Smooth muscle cell (in vitro differentiated cells): ENCODE results near the gene HBE1. TPM values are rescaled to one million over a fixed set of nuclear protein-coding genes. Genes with fewer than 3 reads are reported as not detected.

Experiments used
- DNase-seq: peaks from one replicate; lab custom pipeline; 2025; ENCODE audit not compliant: unreplicated experiment; lab: John Stamatoyannopoulos, UW
- H2AFZ ChIP-seq: fragments of 200-600 bp; sonication (generic); 2 replicates; pipeline ENCODE4 v1.6.0; 2016; ENCODE audit warnings: antibody characterized with exemption, low read depth, mild to moderate bottlenecking
- H3F3A ChIP-seq: fragments of 200-600 bp; sonication (generic); 2 replicates; pipeline ENCODE4 v1.6.0; 2017; ENCODE audit warnings: antibody characterized with exemption, low read depth
- H3K27ac ChIP-seq: fragments of 200-600 bp; sonication (generic); 2 replicates; pipeline ENCODE4 v1.5.1; 2016; ENCODE audit warnings: low read depth, mild to moderate bottlenecking
- H3K27me3 ChIP-seq: fragments of 200-600 bp; sonication (generic); 2 replicates; pipeline ENCODE4 v1.6.1; 2016; ENCODE audit warnings: low read depth, mild to moderate bottlenecking
- H3K36me3 ChIP-seq: fragments of 200-600 bp; sonication (generic); 2 replicates; pipeline ENCODE4 v1.5.1; 2016; ENCODE audit warnings: low read depth
- H3K4me1 ChIP-seq: fragments of 200-600 bp; sonication (generic); 2 replicates; pipeline ENCODE4 v1.5.1; 2016; ENCODE audit warnings: low read depth
- H3K4me2 ChIP-seq: fragments of 200-600 bp; sonication (generic); 2 replicates; pipeline ENCODE4 v1.6.0; 2016; ENCODE audit warnings: mild to moderate bottlenecking
- H3K4me3 ChIP-seq: fragments of 200-600 bp; sonication (generic); 2 replicates; pipeline ENCODE4 v1.5.1; 2016; ENCODE audit warnings: mild to moderate bottlenecking
- H3K79me2 ChIP-seq: fragments of 200-600 bp; sonication (generic); 2 replicates; pipeline ENCODE4 v1.6.0; 2016; ENCODE audit warnings: low read depth, mild to moderate bottlenecking
- H3K9ac ChIP-seq: fragments of 200-600 bp; sonication (generic); 2 replicates; pipeline ENCODE4 v1.6.0; 2016; ENCODE audit warnings: low read depth
- H3K9me3 ChIP-seq: fragments of 200-600 bp; sonication (generic); replicated peaks from 2 replicates; pipeline ENCODE4 v1.5.1; 2016; ENCODE audit warnings: low read depth
- H4K20me1 ChIP-seq: fragments of 200-600 bp; sonication (generic); 2 replicates; pipeline ENCODE4 v1.6.0; 2016; ENCODE audit warnings: low read depth
- WGBS: methylation state at CpG from one replicate; pipeline ENCODE4 v1.1.7; 2016; ENCODE audit warnings: low lambda C conversion rate; 5-methylcytosine and 5-hydroxymethylcytosine counted together
- polyA plus RNA-seq: library from polyadenylated mRNA; unstranded; fragments of >200 nt; fragmentation: Nextera tagmentation; extraction: Ambion mirVana; gene quantifications from 2 replicates; pipeline ENCODE4 v1.2.1, GENCODE V29; 2016
- total RNA-seq: library from RNA; depleted of rRNA; stranded (reverse); fragments of >200 nt; gene quantifications from 2 replicates; pipeline ENCODE4 v1.2.3, GENCODE V29; 2014
- TF ChIP-seq, protein P1 (sequence below): fragments of 200-600 bp; sonication (generic); IDR thresholded peaks from 2 replicates; pipeline ENCODE4 v1.5.1; 2017; ENCODE audit warnings: borderline replicate concordance, mild to moderate bottlenecking, antibody characterized with exemption; ENCODE audit not compliant: insufficient read depth, poor library complexity, severe bottlenecking

Gene HBE1
- total and polyA plus RNA-seq, 2 experiments from 2014 or later = not detected

DNA sequence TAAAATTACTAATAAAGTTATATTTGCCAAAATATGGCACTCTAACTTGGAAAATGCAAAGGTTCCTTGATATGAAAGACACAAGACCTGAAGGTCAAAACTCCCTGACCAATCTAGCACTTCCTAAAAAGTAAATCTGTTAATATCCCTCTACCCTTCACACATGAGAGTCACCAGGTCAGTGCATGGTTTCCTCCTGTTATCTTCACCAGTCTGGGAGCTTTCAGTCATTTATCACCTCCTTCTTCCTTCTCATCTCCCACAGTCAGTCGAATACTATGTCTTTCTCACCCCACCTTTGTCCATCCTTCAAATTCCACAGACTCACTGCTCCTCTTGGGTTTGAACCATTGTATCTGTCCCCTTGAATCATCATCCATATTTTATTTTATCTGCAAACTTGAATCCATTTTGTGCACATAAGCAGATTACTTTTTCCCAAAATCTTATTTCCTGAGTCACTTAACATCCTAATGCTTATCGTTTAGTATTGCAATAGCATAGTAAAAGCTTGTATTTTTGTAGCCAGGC lies 2.6 kb downstream of the HBE1 start:
- TF ChIP-seq, protein P1, sequence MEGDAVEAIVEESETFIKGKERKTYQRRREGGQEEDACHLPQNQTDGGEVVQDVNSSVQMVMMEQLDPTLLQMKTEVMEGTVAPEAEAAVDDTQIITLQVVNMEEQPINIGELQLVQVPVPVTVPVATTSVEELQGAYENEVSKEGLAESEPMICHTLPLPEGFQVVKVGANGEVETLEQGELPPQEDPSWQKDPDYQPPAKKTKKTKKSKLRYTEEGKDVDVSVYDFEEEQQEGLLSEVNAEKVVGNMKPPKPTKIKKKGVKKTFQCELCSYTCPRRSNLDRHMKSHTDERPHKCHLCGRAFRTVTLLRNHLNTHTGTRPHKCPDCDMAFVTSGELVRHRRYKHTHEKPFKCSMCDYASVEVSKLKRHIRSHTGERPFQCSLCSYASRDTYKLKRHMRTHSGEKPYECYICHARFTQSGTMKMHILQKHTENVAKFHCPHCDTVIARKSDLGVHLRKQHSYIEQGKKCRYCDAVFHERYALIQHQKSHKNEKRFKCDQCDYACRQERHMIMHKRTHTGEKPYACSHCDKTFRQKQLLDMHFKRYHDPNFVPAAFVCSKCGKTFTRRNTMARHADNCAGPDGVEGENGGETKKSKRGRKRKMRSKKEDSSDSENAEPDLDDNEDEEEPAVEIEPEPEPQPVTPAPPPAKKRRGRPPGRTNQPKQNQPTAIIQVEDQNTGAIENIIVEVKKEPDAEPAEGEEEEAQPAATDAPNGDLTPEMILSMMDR = no peak
- H3K4me2 ChIP-seq = no peak overlapping the region
- H4K20me1 ChIP-seq = no peaks in the 10 kb centered on the region
- H3K4me3 ChIP-seq = no peak overlapping the region
- H2AFZ ChIP-seq = no peak overlapping the region
- WGBS = 93% methylated on average over 2 of the region's 2 CpGs
- H3K36me3 ChIP-seq = no peaks in the 10 kb centered on the region
- no peaks in the 10 kb centered on the region for H3K4me1 ChIP-seq
- H3K79me2 ChIP-seq = no peaks in the 10 kb centered on the region
- H3K27me3 ChIP-seq = no peaks in the 10 kb centered on the region
- DNase-seq = no peak
- no peaks in the 10 kb centered on the region for H3F3A ChIP-seq
- H3K27ac ChIP-seq = no peak overlapping the region
- H3K9me3 ChIP-seq = no peaks in the 10 kb centered on the region
- no peak overlapping the region for H3K9ac ChIP-seq

DNA sequence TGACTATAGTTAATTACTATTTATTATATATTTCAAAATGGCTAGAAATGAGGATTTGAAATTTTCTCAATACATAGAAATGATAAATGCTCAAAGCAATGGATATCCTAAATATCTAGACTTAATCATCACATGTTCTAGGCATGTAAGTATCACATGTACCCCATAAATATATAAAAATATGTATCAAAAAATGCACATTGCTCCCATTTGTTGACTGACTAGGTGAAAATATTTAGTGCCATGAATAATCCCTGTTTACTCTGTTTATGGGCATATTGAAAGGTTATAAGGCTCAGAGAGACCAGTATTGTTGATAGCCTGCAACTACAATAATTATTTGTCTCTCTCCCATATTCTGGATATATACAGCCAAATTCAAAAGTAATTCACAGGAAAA lies 3.1 kb downstream of the HBE1 start:
- TF ChIP-seq, protein P1 = no peak
- no peak overlapping the region for H2AFZ ChIP-seq

DNA sequence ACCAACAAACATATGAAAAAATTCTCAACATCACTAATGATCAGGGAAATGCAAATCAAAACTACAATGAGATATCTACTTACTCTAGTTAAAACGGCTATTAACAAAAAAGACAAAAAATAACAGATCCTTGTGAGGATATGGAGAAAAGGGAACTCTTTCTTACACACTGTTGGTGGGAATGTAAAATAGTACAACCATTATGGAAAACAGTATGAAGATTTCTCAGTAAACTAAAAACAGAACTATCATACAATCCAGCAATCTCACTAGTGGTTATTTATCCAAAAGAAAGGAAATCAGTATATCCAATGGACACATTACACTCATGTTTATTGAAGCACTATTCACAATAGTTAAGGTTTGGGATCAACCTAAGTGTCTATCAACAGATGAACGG lies 3.9 kb downstream of the HBE1 start:
- Histone ChIP-seq H3K4me2 (no peak overlapping the region), H3K79me2 (no peaks in the 10 kb centered on the region), H3K4me3 (no peak overlapping the region), H2AFZ (no peak overlapping the region), H3F3A (no peaks in the 10 kb centered on the region), H3K9me3 (no peaks in the 10 kb centered on the region), H4K20me1 (no peaks in the 10 kb centered on the region), H3K36me3 (no peaks in the 10 kb centered on the region), H3K27me3 (no peaks in the 10 kb centered on the region), H3K9ac (no peak overlapping the region), H3K27ac (no peak overlapping the region), H3K4me1 (no peaks in the 10 kb centered on the region)
- TF ChIP-seq, protein P1 = no peak
- DNase-seq = no peak
- 44% methylated on average over 2 of the region's 2 CpGs for WGBS

More for the DNA sequence above, 3.1 kb downstream of the HBE1 start:
- no peaks in the 10 kb centered on the region for H4K20me1 ChIP-seq
- no peak overlapping the region for H3K27ac ChIP-seq
- no peaks in the 10 kb centered on the region for H3K4me1 ChIP-seq
- H3K9me3 ChIP-seq = no peaks in the 10 kb centered on the region
- no peak overlapping the region for H3K4me2 ChIP-seq
- no peaks in the 10 kb centered on the region for H3K36me3 ChIP-seq
- no peak overlapping the region for H3K9ac ChIP-seq
- H3F3A ChIP-seq = no peaks in the 10 kb centered on the region
- H3K79me2 ChIP-seq = no peaks in the 10 kb centered on the region
- no peak for DNase-seq
- no peak overlapping the region for H3K4me3 ChIP-seq
- H3K27me3 ChIP-seq = no peaks in the 10 kb centered on the region

DNA sequence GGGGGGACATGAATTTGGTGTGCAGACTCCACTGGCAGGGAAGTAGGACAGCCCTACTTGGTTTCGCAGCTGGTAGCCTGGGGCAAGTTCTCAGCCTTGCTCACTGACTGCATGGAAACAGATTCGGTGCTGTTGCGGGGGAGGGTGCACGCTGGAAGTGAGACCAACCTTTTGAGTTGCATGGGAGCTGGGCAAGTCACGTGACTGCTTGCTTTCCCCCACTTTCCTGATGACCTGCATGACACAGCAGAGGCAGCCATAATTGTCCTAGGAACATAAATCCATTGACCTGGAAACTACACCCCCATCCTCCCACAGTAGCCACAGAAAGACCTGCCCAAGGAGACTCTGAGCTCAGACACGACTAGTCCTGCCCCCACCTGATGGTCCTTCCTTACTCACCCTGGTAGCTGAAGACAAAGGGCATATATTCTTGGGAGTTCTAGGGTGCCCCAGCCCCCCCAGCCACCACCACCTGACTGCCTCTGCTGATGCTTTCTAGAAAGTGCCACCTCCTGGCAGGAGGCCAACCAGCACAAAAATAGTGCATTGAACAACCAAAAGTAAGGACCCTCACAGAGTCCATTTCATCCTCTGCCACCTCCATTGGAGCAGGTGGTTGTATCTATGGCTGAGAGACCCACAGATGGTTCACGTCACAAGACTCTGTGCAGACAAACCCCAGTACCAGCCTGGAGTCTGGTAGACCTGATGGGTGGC lies 11.0 kb downstream of the HBE1 start:
- Histone ChIP-seq H3K4me1 (no peaks in the 10 kb centered on the region), H3K4me3 (no peak overlapping the region), H3K27me3 (no peaks in the 10 kb centered on the region), H4K20me1 (no peaks in the 10 kb centered on the region), H3K4me2 (no peak overlapping the region), H3K36me3 (no peaks in the 10 kb centered on the region), H3K27ac (no peak overlapping the region), H3F3A (no peaks in the 10 kb centered on the region), H3K9me3 (no peaks in the 10 kb centered on the region), H3K9ac (no peak overlapping the region), H2AFZ (no peak overlapping the region), H3K79me2 (no peaks in the 10 kb centered on the region)
- no peak for DNase-seq
- 54% methylated on average over 7 of the region's 7 CpGs for WGBS
- TF ChIP-seq, protein P1 = no peak
